ENCODE results near the gene RSPH3. TPM values are rescaled to one million over a fixed set of nuclear protein-coding genes. Genes with fewer than 3 reads are reported as not detected.
"Not testable (repeated sequence)": the region's sequence is repeated elsewhere in the genome, so short reads cannot be mapped to it uniquely, and the experiment has no call there.

Gene RSPH3
- polyA plus RNA-seq, 4 donors, result 7.1 to 17.6 (median 15.4) TPM

DNA sequence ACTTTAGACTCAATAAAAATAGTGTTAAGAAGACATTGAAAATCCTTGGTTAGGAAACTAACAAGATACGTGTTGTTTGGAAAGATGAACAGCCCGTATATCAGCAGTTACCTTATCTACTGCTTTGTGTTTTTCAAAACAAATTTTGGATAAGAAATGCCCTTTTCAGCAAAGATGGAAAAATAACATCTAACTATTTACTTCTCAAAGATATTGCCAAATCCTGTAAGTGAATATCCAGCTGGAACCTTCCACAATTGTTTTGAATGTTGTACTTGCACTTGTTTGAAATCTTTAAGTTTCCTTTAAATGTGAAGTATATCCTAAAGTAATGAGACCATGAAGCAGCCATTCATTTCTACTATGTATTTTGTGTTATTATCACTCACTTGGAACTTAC lies 30.2 kb upstream of the RSPH3 start:
- no peak for DNase-seq (ENCODE audit: low read depth in 4 of 4, low spot score in 3 of 4)

DNA sequence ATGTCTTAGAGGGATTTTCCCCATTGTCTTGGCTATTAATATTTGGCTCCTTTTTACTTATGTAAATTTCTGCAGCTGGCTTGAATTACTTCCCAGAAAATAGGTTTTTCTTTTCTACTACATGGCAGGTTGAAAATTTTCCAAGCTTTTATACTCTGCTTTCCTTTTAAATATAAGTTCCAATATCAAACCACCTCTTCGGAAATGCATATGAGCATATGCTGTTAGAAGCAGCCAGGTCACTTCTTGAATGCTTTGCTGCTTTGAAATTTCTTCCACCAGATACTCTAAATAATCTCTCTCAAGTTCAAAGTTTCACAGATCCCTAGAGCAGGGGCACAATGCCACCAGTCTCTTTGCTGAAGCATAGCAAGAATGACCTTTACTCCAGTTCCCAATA lies 25.2 kb upstream of the RSPH3 start:
- DNase-seq (ENCODE audit: low read depth in 4 of 4, low spot score in 3 of 4), result not testable (repeated sequence)

DNA sequence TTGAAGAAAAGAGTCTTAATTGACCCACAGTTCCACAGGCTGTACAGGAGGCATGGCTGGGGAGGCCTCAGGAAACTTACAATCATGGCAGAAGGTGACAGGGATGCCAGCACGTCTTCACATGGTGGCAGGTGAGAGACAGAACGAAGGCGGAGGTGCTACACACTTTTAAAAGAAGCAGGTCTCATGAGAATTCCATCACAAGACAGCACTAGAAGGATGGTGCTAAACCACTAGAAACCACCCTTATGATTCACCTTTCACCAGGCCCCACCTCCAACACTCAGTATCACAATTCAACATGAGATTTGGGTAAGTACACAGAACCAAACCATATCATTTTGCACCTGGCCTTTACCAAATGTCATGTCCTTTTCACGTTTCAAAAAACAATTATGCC lies 23.9 kb upstream of the RSPH3 start:
- DNase-seq (ENCODE audit: low read depth in 4 of 4, low spot score in 3 of 4), result no peak

DNA sequence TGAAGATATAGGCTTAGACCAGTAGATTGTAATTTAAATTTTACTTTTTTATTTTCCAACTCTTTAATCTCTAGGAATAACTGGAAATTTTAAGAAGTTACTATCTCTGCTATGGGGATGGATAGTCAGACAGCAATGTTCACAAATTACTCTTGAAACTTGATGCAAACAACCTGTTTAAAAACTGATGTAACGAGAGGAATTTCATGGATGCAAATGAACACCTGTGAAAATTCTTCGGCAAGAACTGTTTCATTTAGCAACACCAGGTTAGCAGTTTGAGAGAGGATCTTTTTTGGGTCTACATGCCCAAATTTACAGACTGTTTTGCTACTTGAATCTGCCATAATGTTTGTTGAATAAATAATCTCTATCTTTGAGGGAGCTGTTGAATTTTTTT lies 20.0 kb upstream of the RSPH3 start:
- no peak for DNase-seq (ENCODE audit: low read depth in 4 of 4, low spot score in 3 of 4)

DNA sequence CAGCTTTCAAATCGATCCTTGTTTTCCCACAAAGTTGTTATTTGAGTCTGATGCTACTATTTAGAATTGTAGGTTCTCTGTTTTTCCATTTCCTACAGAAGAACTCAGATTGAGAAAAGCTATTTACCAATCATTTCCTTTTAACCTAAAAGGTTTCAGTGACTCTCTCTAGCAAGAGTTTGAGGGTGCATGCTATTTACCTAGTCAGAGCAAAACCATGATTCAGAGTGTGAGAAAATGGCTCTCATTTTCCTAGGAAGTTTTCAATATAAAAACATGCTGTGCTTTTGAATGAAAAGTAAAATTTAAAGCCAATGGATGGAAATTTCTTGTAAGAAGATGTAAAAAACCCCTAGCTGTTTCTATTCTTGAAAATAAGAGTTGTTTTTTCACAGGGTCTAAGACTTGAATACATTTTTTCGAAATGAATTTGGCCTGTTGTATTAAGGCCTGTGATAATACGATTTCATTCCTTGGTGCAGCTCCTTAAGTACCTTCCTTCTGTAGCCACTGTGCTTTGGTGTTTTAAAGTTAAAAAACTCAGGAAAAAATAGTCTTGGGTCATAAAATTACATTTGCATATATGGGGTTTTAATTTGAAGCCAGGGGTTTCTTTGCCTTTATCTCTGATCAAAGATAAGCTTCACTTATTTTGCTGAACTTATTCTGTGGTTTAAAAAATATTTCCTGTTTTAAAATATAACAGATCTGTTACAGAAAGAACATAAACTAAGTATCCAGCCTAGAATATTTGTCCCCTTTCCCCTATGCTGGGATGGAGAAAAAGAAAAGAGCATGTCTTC lies 18.0 kb upstream of the RSPH3 start:
- no peak for DNase-seq (ENCODE audit: low read depth in 4 of 4, low spot score in 3 of 4)

DNA sequence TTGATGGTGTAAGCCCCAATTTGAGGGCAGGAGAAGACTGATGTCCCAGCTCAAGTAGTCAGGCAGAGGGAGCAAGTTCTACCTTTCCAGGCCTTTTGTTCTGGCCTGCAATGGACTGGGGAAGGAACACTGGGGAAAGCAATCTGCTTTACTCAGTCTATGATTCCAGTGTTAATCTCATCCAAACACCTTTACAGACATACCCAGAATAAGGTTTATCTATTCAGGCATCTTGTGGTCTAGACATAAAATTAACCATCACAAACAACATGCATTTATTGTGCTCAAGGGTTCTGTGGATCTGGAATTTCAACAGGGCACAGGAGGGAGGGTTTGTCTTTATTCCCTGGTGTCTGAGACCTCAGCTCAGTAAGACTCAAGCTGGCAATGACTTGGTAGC lies 14.4 kb upstream of the RSPH3 start:
- DNase-seq (ENCODE audit: low read depth in 4 of 4, low spot score in 3 of 4), result no peak

DNA sequence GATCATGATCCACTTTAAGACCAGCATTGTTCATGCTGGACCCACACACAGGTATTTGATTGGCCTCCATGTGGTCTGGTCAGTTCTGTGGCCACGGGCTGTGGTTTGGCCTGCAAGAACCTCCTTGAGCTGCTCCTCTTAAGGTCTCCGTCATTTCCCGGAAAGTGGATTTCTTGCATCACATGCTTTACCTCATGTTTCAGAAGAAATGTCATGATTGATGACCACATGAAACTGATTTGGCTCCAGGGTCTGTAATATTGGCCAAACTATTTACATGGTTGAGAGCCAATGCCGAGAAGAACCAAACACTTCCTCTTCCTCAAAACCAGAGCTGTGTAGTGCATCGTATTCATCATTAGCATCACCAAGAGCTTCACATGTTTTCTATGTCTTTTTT lies 13.2 kb upstream of the RSPH3 start:
- DNase-seq (ENCODE audit: low read depth in 4 of 4, low spot score in 3 of 4), result no peak

DNA sequence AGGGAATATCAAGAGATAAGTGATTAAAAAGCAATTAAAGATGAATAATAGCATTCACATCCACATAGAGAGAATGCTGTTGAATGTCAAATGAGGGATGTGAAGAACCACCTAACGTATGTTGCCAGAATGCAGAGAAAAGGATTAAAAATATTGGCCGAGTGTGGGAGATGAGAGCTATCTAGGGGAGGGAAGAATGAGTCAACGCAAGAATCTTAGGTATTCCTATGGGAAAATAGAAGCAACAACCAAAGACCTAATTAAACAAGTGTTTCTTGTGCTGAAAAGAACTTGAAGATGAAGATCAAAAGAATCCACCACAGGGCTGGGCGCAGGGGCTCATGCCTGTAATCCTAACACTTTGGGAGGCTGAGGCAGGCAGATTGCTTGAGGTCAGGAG lies 12.2 kb upstream of the RSPH3 start:
- no peak for DNase-seq (ENCODE audit: low read depth in 4 of 4, low spot score in 3 of 4)

DNA sequence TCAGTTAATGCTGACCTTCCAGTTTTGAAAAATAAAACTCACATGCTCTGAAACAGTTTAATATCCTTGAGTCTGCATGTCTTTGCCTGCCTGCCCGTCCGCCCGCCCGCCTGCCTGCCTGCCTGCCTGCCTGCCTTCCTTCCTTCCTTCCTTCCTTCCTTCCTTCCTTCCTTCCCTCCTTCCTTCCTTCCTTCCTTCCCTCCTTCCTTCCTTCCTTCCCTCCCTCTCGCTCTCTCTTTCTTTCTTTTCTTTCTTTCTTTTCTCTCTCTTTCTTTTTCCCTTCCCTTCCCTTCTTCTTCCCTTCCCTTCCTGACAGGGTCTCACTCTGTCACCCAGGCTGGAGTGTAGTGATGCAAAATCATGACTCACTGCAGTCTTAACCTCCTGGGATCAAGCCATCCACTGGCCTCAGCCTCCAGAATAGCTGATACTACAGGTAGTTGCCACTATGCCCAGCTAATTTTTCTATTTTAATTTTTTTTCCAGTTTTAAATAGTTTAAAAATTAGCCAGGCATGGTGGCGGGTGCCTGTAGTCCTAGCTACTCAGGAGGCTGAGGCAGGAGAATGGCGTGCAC lies 10.1 kb upstream of the RSPH3 start:
- DNase-seq (ENCODE audit: low read depth in 4 of 4, low spot score in 3 of 4), result not testable (repeated sequence)

DNA sequence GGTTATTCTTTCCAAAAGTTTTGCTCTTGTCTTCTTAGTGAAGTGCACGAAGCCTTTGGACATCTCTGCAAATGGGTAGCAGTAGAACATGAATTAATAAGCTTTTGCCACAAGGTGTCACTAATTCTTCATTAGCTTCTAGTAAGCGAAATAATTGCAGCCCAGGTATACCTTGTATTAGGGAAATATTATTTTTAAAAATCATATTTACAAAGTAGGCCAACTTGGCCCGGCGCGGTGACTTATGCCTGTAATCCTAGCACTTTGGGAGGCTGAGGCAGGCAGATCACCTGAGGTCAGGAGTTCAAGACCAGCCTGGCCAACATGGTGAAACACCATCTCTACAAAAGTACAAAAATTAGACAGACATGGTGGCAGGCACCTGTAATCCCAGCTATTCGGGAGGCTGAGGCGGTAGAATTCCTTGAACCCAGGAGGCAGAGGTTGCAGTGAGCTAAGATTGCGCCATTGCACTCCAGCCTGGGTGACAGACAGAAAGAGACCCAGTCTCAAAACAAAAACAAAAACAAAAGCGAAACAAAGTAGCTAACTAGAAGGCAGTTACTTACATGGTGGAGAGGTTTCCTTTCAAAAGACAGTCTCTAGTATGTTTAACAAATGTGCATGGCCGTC lies 8.8 kb upstream of the RSPH3 start:
- no peak for DNase-seq (ENCODE audit: low read depth in 4 of 4, low spot score in 3 of 4)

DNA sequence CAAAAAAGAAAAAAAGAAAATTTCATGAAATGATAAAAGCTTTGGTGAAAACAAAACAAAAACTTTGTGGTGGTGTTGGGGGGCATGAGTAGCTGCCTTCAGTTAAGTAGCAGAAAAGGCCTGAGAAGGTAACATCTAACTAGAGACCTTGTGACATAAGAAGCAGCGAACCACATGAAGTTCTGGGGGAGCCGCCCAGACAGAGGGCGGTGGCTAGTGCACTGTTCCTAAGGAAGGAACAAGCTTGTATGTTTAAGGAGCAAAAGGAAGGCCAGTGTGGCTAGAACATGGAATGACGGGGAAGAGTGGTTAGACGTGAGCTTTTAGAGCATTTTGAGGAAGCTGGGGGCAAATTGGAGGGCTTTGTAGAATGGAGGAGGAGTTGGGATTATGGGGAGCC lies 7.5 kb upstream of the RSPH3 start:
- no peak for DNase-seq (ENCODE audit: low read depth in 4 of 4, low spot score in 3 of 4)

DNA sequence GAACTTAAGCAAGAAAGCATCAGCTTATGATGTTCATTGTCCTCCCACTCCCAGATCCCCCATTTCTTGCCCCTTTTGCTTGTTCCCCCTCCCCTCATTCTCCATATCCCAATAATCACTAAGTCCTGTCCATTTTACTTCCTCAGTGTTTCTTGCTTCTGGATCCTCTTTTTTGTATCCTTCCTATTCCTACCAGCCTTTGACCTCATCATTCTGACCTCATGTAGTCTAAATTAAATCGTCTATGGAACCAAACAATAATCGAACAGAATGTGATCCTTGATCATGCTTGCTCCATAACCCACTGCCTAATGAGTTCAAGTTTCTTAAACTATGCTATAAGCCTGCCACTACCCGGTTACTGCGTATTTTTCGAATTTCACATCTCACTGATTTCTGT lies 5.4 kb upstream of the RSPH3 start:
- DNase-seq (ENCODE audit: low read depth in 4 of 4, low spot score in 3 of 4), result no peak

DNA sequence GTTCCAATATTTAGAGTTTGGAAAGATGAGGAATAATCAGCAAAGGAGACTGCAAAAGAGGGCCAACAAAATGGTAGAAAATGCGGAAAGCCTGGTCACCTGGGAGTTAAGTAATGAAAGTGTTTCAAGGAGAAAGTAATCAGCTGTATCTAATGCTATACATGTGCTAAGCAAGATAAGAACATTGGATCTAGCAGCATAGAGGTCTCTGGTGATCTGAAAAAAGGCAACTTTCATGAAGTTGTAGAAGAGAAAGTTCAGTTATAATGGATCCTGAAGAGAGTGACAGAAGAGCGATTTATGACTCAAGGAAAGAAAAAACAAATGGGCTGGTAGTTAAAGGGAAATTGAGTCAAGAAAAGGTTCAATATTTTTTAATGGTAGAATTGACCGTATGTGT lies 4.6 kb upstream of the RSPH3 start:
- DNase-seq (ENCODE audit: low read depth in 4 of 4, low spot score in 3 of 4), result no peak

DNA sequence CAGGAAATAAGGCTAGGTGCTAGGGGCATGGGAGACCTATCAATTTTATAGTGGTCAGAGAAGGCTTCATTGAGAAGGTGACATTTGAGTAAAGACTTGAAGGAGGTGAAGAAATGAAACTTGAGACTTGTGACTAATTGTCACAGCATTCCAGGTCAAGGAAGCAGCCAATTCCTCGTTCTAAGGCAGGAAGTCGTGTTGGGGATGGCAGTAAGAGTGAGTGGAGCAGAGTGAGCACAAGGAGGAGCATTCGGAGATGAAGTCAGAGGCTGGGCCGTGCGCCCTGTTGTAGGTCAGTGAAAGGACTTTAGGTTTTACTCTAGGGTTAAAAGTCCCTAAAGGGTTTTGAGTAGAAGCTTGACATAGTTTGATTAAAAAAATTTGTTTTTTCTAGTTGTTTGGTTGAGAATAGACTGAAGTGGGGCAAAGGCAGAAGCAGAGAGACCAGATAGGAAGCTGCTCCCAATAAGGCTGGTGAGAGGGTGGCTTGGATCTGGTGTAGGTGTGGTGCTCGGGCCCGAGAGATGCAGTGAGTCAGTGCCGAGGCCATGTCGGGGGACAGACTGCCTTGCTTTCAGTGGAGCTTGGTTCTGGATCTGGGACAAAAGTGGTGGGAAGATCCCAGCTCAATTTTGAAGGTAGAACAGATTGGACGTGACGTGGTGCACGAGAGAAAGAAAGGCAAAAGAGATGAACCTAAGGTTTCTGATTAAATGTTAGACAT lies 2.6 kb upstream of the RSPH3 start:
- no peak for DNase-seq (ENCODE audit: low read depth in 4 of 4, low spot score in 3 of 4)

DNA sequence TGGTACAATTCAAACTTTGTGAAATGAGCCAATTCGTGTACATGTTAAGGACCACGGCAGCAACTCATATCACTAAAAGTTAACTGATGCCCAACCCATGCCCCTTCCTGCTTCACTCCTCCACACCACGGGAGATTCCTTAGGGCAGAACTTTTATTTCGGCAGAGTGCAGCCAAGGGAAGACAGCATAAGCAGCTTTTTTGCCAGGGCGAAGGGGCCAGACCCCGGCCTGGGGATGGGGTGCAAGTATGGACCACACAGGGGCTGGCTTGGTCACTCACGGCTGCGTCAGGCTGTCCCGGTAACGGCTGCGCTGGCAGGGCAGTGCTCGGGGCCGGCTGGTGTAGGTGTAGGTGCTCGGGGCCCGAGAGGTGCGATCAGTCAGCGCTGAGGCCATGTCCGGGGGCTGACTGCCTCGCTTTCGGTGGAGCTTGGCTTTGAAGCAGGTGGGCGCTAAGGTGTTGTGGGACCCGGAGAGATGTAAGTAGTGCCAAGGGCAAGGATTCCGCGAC lies 792 bp downstream of the RSPH3 start:
- DNase-seq (ENCODE audit: low read depth in 4 of 4, low spot score in 3 of 4), result peak in 1 of 4 donors; percentile 14

DNA sequence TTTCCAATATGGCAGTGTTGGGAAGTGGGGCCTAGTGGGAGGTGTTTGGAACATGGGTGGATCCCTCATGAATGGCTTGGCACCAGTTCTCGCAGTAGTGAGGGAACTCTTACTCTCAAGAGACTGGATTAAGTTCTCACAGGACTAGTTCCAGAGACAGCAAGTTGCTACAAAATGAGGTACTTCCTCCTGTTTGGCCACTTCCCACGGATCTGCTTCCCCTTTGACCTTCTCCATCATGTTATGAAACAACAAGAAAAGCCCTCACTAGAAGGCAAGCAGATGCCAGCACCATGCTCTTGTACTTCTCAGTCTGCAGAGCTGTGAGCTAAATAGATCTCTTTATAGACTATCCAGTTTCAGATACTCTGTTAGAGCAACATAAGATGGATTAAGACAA lies 3.1 kb downstream of the RSPH3 start:
- DNase-seq (ENCODE audit: low read depth in 4 of 4, low spot score in 3 of 4), result no peak

DNA sequence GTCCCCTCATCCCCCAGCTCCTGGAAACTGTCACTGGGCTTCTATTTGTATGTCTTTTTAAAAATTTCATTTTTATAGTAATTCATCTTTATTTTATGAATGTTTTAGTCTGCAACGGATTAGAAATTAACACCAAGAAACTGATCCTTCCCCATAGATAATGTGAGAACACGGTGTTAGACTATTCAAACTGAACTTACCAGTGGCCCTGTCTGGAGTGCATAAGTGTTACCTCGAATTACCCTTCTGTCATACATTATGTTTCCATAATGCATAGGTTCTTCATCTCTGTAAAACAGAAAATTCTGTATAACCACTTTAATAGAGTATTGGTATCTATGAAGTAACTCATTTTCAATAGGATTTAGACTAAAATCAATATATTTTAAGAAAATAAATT lies 6.4 kb downstream of the RSPH3 start:
- DNase-seq (ENCODE audit: low read depth in 4 of 4, low spot score in 3 of 4), result no peak

DNA sequence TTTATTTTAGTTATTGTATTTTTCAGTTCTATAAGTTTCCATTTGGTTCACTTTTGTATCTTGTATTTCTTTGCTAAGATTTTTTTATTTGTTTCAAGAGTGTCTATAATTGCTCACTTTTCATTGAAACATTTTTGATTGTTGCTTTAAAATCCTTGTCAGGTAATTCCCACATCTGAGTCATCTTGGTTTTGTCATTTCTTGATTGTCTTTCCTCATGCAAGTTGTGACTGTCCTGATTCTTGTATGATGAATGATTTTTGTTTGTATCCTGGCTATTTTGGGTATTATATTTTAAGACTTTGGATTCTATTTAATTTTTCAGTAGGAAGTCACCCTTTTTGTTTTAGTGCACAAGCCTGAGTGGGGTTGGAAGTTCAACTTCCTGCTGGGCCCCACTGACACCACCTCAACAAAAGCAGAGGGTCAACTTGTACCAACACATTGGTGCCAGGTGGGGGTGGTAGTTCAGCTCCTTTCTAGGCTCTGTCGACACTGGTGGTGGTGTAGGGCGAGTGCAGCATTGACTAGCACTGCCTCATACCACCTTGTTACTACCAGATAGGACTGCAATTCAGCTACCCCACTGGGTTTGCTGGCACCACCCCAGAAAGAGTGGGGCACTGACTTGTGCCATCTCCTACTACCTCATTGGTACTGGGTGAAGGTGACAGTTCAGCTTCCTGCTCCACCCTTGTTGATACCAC lies 8.8 kb downstream of the RSPH3 start:
- DNase-seq (ENCODE audit: low read depth in 4 of 4, low spot score in 3 of 4), result no peak

DNA sequence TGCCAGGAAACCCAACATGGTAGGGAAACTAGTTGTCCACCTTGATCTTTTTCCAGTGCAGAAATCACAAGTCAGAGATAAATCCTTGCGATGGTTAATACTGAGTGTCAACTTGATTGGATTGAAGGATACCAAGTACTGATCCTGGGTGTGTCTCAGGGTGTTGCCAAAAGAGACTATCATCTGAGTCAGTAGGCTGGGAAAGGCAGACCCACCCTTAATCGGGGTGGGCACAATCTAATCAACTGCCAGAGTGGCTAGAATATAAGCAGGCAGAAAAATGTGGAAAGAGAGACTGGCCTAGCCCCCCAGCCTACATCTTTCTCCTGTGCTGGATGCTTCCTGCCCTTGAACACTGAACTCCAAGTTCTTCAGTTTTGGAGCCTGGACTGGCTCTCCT lies 10.3 kb downstream of the RSPH3 start:
- not testable (repeated sequence) for DNase-seq (ENCODE audit: low read depth in 4 of 4, low spot score in 3 of 4)

DNA sequence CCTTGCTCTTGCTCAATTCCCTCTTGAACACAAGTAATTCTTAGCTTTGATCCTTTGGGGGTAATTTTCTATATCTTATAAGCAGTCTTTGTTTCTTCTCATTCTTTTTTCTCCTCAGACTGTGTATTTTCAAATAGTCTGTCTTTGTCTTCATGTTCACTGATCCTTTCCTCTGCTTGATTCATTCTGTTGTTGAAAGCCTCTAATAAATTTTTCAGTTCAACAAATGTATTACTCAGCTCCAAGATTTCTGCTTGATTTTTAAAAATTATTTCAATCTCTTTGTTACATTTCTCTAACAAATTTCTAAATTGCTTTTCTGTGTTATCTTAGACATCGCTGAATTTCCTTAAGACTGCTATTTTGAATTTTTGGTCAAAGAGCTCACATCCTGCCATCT lies 11.5 kb downstream of the RSPH3 start:
- DNase-seq (ENCODE audit: low read depth in 4 of 4, low spot score in 3 of 4), result no peak

DNA sequence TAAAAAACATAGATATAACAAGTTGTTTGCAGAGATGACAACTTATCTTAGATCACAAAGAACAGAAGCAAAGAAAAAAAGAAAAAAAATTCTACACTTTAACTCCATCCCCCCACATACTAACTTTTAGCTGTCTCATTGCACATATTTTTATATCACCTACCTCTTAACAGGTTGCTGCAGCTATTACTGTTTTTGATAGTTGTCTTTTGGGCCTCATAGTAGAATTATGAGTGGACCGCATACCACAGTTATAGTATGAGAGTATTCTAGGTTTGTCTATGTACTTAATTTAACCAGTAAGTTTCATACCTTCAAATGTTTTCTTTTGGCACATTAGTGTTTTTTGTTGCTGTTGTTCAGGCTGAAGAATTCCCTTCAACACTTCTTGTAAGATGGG lies 12.3 kb downstream of the RSPH3 start:
- no peak for DNase-seq (ENCODE audit: low read depth in 4 of 4, low spot score in 3 of 4)
